GM19452 (cell line): Measurements from ENCODE around the gene SLC35F3.
A peak's percentile ranks its signal among the peaks of the same experiment; 100 is the strongest.
"Not testable (repeated sequence)": the region's sequence is repeated elsewhere in the genome, so short reads cannot be mapped to it uniquely, and the experiment has no call there.

Source experiments
- ATAC-seq: cut with Tn5 transposase; IDR thresholded peaks from one replicate; pipeline ENCODE4 v1.9.1; 2021; ENCODE audit not compliant: unreplicated experiment

The SLC35F3 gene

DNA sequence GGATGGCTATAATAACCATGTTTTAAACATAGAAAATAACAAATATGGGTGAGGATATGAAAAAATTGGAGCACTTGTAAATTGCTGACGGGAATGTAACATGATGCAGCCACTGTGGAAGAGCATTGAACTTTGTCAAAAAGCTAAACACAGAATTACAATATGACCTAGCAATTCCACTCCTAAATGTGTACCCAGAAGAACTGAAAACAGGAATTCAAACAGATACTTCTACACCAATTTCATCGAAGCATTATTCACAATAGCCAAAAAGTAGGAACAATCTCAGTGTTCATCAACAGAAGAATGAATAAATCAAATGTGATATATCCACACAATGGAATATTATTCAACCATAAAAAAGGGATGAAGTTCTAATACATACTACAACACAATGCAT is 436.1 kb downstream of the SLC35F3 start:
- no peak for ATAC-seq

- ATAC-seq = no peak
Observed at GRCh38 chr1:234342774-234343173, 438.3 kb downstream of the SLC35F3 start.

GRCh38 chr1:234345237-234345636 is 440.8 kb downstream of the SLC35F3 start:
- no peak for ATAC-seq

DNA sequence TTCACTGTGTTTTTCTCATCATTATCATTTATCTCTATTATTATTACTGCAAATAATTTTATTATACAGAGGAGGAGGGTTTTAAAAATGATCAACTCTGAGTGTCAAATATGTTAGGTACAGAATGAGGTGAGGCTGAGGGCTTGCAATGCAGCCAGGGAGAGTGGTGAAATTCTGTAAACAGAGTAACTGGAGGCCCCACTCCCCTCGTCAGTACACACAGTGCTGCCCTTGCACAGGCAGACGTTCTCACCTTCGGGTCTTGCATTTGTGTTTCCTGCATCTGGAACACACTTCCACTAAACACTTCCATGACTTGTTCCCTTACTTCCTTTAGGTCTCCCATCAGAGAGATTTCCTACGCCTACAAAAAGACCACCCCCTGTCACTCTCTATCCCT is 444.5 kb downstream of the SLC35F3 start:
- ATAC-seq = no peak

DNA sequence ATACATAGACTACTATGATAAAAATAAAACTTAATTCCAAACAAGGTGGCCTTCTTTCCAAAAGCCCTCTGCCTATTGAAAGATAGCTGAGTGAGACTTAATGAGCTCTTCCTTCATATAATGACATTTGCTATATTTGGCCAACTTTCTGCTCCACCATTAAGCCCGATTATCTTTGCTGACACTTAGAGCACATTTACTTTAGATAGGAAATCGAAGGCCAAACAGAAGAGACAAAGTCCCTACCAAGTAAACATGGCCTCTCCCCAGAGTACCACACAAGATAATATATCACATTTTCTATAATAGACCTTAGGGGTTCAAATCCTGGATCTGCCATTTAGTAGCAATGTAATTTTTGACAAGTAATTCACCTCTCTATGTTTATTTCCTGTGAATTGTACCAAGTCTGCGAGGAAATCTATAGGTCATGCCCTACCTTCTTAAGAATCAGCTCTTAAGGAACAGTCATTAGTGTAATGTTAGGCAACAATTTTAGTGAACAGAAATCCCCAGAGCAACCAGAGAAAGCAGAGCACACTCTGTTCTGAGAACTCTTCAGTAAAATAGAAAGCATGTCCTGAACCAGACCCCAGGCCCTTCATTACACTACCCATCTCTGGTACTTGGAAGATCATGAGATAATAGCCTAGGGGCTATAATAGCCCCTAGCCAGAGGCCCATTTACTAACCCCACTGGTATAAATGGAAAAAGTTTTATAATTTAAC is 451.5 kb downstream of the SLC35F3 start:
- no peak for ATAC-seq

GRCh38 chr1:234356615-234357269 is 452.3 kb downstream of the SLC35F3 start:
- ATAC-seq = not testable (repeated sequence)

- ATAC-seq = no peak
Observed at GRCh38 chr1:234357831-234358230, 453.4 kb downstream of the SLC35F3 start.

- ATAC-seq = no peak
Observed at GRCh38 chr1:234361102-234361603, 456.7 kb downstream of the SLC35F3 start.

DNA sequence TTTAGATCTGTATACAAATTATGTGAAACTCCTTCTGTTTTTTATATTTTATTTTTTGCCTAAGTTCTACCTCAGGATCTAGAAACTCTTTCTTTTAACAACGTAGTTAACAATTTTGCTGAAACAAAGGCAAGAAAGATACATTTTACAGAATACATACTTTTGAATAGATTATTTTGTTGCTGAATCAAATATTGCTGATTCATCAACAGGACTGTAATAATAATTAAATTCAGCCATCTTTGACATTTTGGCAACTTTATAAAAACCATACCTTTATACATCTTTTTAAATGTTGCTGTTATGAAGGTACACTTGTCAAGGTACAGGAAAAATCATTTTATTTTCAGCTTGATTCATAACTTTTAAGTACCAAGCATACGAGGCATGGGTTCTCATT is 458.1 kb downstream of the SLC35F3 start:
- ATAC-seq = no peak

- ATAC-seq = no peak
Observed at GRCh38 chr1:234368320-234369032, 464.0 kb downstream of the SLC35F3 start.

DNA sequence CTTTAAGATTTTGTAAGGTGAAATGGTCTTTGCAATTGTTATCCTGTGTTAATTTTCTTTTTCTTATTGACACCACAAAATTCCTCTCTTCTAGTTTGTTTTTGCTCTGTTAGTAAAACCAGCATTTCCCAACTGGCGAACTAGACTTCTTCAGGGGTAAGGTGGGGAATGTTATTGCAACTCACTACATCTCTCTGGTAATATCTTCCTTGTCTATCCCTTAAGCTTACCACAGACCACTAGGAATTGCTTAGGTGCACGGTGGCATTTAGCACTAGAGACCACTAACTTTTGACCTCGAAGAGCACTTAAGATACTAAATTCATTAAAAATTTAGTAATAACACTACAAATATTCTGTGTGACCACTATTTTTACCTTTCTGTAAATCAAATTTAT is 464.6 kb downstream of the SLC35F3 start:
- ATAC-seq = no peak

DNA sequence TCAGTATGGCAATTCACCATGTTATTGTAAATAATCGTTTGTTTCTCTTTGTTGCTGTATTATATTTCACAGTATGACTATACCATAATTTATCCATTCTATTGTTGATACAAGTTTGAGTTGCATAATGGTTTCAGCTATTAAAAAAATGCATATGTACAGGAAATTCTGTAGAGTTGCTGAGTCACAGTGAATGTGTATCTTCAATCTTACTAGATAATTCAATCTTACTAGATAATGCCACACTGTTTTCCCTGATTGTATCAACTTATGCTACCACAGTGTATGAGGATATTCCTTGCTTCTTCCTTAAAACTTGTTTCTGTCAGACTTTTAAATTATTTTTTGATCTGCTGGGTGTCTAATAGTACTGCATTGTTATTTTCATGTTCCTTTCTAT is 465.3 kb downstream of the SLC35F3 start:
- no peak for ATAC-seq

DNA sequence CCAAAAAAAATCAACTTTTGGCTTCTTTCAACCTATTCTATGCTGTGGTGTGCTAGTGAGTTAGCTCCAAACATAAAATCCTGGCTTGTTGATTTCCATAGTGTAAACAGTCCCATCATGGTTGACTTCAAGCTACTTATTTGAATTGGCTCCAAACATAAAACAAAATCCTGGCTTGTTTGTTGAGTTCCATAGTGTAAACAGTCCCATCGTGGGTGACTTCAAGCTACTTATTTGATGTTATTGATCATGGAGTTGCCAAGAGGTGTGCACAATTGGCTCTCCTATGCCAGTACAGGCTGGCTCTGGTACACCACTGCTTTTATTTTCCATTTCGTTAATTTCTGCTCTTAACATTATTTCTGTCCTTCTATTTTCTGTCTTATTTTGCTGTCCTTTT is 466.9 kb downstream of the SLC35F3 start:
- ATAC-seq = no peak

DNA sequence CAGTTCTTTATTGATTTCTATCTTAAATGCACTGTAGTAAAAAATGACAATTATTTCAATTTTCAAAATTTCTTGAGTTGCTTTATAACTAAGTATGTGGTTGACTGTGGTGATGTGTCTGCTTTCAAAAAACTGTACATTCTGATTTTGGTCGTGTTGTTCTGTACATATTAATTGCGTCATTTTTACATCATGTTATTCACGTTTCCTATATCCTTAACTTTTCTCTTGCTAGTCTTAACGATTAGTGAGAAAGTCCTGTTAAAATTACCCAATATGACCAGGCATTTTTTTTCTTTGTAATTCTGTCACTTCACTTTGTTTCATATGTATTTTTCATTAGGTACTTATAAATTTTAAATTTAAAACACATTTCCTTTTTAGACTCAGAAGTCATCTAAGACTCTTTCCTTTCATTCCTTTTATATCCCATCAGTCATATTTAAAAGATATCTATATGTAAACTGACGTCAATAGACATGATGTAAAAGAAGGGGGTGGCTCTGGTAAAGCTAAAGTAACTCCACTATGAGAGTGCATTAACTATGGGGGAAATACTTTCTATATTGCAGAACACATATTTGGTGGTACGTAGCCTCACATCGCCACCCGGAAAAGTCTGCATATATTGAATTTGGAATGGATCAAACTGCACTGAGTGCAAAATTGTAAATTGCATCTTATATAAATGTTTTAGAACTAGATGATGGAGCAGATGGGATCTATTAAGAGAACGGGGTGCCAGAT is 467.7 kb downstream of the SLC35F3 start:
- no peak for ATAC-seq

DNA sequence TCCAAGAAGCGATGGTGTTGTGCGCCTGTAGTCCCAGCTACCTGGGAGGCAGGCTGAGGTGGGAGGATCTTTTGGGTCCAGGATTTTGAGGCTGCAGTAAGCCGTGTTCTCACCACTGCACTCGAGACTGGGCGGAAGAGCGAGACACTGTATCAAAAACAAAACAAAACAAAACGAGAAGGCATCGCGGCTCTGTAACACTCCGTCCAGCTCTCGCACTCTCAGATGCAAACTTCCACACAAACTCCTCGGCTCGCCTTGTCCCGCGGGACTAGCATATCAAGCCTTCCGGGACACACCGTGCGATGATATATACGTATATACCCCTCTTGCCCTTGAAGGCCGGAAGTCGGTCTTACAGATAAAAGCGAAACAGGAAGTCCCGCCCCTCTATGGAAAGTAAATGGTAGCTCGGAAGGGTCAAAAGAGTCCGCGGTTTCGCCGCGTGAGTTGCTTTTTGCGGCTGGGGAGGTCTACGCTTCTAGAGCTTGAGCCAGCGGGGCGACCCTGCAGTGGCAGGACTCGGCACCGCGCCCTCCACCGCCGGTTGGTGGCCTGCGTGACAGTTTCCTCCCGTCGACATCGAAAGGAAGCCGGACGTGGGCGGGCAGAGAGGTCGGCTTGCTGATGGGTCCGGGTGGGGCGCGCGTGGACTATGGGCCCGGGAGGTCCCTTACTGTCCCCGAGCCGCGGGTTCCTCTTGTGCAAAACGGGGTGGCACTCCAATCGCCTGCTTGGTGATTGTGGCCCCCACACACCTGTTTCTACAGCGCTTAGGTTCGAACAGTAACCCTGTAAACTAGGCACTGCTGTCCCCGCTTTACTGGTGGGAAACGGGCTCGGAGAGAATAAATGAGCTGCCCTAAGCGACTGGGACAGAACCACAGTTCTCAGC is 468.8 kb downstream of the SLC35F3 start, which contains the start of gene COA6:
COA6 (plus strand) TSS at position 393 of the 895 bp plus-strand sequence; CDS start at position 404, 11 bp downstream.
- peak; percentile 96 for ATAC-seq

GRCh38 chr1:234373959-234374254 is 469.4 kb downstream of the SLC35F3 start:
- peak; percentile 6 for ATAC-seq
